HepG2 (cell line): ENCODE results near the gene OR2C1. TPM values are rescaled to one million over a fixed set of nuclear protein-coding genes. Genes with fewer than 3 reads are reported as not detected.

Experiments used
- CBX5 ChIP-seq: sonication (generic); formaldehyde crosslinking; IDR thresholded peaks from 2 replicates; pipeline ENCODE4 v1.4.0; 2020; ENCODE audit warnings: missing genetic modification reagents, borderline replicate concordance
- ELK4 ChIP-seq: sonication (generic); formaldehyde crosslinking; IDR thresholded peaks from 2 replicates; pipeline ENCODE4 v1.9.0; 2021; ENCODE audit warnings: missing genetic modification reagents, borderline replicate concordance
- ETV5 ChIP-seq: IDR thresholded peaks from 2 replicates; pipeline ENCODE4 v1.6.1; 2018; ENCODE audit warnings: missing biosample characterization, missing genetic modification reagents, inconsistent platforms, borderline replicate concordance
- ETV6 ChIP-seq: sonication (generic); formaldehyde crosslinking; conservative IDR thresholded peaks from 2 replicates; pipeline ENCODE4 v1.4.0; 2020; ENCODE audit warnings: missing genetic modification reagents
- GATAD2A ChIP-seq: IDR thresholded peaks from 2 replicates; pipeline ENCODE4 v1.6.1; 2016
- HBP1 ChIP-seq: IDR thresholded peaks from 2 replicates; pipeline ENCODE4 v1.6.1; 2016; ENCODE audit warnings: low read depth, control low read depth
- HES4 ChIP-seq: sonication (generic); formaldehyde crosslinking; IDR thresholded peaks from 2 replicates; pipeline ENCODE4 v1.9.0; 2021; ENCODE audit warnings: mild to moderate bottlenecking, missing genetic modification reagents, borderline replicate concordance
- MAF1 ChIP-seq: sonication (generic); formaldehyde crosslinking; IDR thresholded peaks from 2 replicates; pipeline ENCODE4 v1.5.0; 2020; ENCODE audit warnings: missing genetic modification reagents, borderline replicate concordance
- MXD1 ChIP-seq: sonication (generic); formaldehyde crosslinking; IDR thresholded peaks from 2 replicates; pipeline ENCODE4 v1.4.0; 2020; ENCODE audit warnings: mild to moderate bottlenecking, missing genetic modification reagents
- RARA ChIP-seq: IDR thresholded peaks from 2 replicates; pipeline ENCODE4 v1.6.1; 2016; ENCODE audit warnings: missing genetic modification reagents, missing compliant biosample characterization
- REPIN1 ChIP-seq: sonication (generic); formaldehyde crosslinking; IDR thresholded peaks from 2 replicates; pipeline ENCODE4 v1.8.0; 2022; ENCODE audit warnings: missing genetic modification reagents, low read depth, mild to moderate bottlenecking, borderline replicate concordance
- RFXANK ChIP-seq: IDR thresholded peaks from 2 replicates; pipeline ENCODE4 v1.6.1; 2016
- SNAPC4 ChIP-seq: sonication (generic); formaldehyde crosslinking; IDR thresholded peaks from 2 replicates; pipeline ENCODE4 v1.4.0; 2020; ENCODE audit warnings: mild to moderate bottlenecking, missing genetic modification reagents
- ZNF292 ChIP-seq: sonication (generic); formaldehyde crosslinking; IDR thresholded peaks from 2 replicates; pipeline ENCODE4 v1.8.1; 2022; ENCODE audit warnings: mild to moderate bottlenecking, low read depth, missing genetic modification reagents, borderline replicate concordance
- ZNF557 ChIP-seq: sonication (generic); formaldehyde crosslinking; IDR thresholded peaks from 2 replicates; pipeline ENCODE4 v1.4.0; 2020; ENCODE audit warnings: missing genetic modification reagents
- ZNF615 ChIP-seq: sonication (generic); formaldehyde crosslinking; IDR thresholded peaks from 2 replicates; pipeline ENCODE4 v1.5.0; 2020; ENCODE audit warnings: mild to moderate bottlenecking, missing genetic modification reagents, borderline replicate concordance
- ZNF773 ChIP-seq: sonication (generic); formaldehyde crosslinking; IDR thresholded peaks from 2 replicates; pipeline ENCODE4 v1.4.0; 2020; ENCODE audit warnings: missing genetic modification reagents, borderline replicate concordance
- ZNF879 ChIP-seq: sonication (generic); formaldehyde crosslinking; IDR thresholded peaks from 2 replicates; pipeline ENCODE4 v1.8.1; 2023; ENCODE audit warnings: missing genetic modification reagents
- ZSCAN25 ChIP-seq: sonication (generic); formaldehyde crosslinking; IDR thresholded peaks from 2 replicates; pipeline ENCODE4 v1.8.0; 2022; ENCODE audit warnings: mild to moderate bottlenecking, missing genetic modification reagents
- polyA plus RNA-seq, 8 experiments: library from polyadenylated mRNA; depleted of rRNA in 3 of 8; stranded (reverse) in 7 of 8; unstranded in 1 of 8; fragments of >200 nt; fragmentation: Illumina TruSeq in 4 of 8; extraction: Trizol in 4 of 8; gene quantifications; 2 replicates each; pipeline versions ENCODE4 v1.2.1 to v1.2.3, GENCODE V29; 2011 to 2016; ENCODE audit warnings: low read depth in 4 of 8, missing spikeins in 1 of 8, mixed read lengths in 1 of 8; ENCODE audit not compliant: insufficient read depth in 1 of 8
- total RNA-seq, 5 experiments: library from RNA; depleted of rRNA; stranded (reverse); fragments of >200 nt; fragmentation: Illumina TruSeq; extraction: Trizol; gene quantifications; 2 replicates each; pipeline ENCODE4 v1.2.3, GENCODE V29; 2016; ENCODE audit warnings: low read depth in 1 of 5
- TF ChIP-seq, protein P1 (sequence below): sonication (generic); formaldehyde crosslinking; IDR thresholded peaks from 2 replicates; pipeline ENCODE4 v1.4.0; 2020; ENCODE audit warnings: missing genetic modification reagents

The OR2C1 gene
- total and polyA plus RNA-seq, 2 of the 13 experiments (the other 11 are each of a cell fraction or from before 2014, with no cell fraction given): not detected

GRCh38 chr16:3364774-3365427, 9.2 kb downstream of the OR2C1 start (continued):
- no peak for TF ChIP-seq REPIN1 (CRISPR knock-in tag)
- TF ChIP-seq, protein P1, sequence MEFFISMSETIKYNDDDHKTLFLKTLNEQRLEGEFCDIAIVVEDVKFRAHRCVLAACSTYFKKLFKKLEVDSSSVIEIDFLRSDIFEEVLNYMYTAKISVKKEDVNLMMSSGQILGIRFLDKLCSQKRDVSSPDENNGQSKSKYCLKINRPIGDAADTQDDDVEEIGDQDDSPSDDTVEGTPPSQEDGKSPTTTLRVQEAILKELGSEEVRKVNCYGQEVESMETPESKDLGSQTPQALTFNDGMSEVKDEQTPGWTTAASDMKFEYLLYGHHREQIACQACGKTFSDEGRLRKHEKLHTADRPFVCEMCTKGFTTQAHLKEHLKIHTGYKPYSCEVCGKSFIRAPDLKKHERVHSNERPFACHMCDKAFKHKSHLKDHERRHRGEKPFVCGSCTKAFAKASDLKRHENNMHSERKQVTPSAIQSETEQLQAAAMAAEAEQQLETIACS (CRISPR knock-in tag): no peak
- TF ChIP-seq HBP1 (CRISPR knock-in tag): no peak
- no peak for TF ChIP-seq MAF1
- no peak for TF ChIP-seq RARA (CRISPR knock-in tag)
- no peak for TF ChIP-seq ZNF879 (CRISPR knock-in tag)
- TF ChIP-seq MXD1 (CRISPR knock-in tag): no peak
- no peak for TF ChIP-seq ZNF615
- no peak for TF ChIP-seq CBX5 (CRISPR knock-in tag)
- TF ChIP-seq ZNF292: no peak
- no peak; the same call in 1 of the 2 replicates for TF ChIP-seq GATAD2A
- TF ChIP-seq ZNF557: no peak
- no peak for TF ChIP-seq ETV6 (CRISPR knock-in tag)
- no peak for TF ChIP-seq HES4
- no peak for TF ChIP-seq ELK4 (CRISPR knock-in tag)
- TF ChIP-seq ETV5 (CRISPR knock-in tag): no peak
- TF ChIP-seq RFXANK (CRISPR knock-in tag): no peak
- TF ChIP-seq SNAPC4 (CRISPR knock-in tag): no peak
- no peak for TF ChIP-seq ZNF773 (CRISPR knock-in tag)
- TF ChIP-seq ZSCAN25 (CRISPR knock-in tag): no peak
